ENCODE data around the gene ZBTB8B. TPM values are rescaled to one million over a fixed set of nuclear protein-coding genes. Genes with fewer than 3 reads are reported as not detected.

ZBTB8B gene
- total RNA-seq, 1 experiment from 2014 or later, result 1.9 TPM

DNA sequence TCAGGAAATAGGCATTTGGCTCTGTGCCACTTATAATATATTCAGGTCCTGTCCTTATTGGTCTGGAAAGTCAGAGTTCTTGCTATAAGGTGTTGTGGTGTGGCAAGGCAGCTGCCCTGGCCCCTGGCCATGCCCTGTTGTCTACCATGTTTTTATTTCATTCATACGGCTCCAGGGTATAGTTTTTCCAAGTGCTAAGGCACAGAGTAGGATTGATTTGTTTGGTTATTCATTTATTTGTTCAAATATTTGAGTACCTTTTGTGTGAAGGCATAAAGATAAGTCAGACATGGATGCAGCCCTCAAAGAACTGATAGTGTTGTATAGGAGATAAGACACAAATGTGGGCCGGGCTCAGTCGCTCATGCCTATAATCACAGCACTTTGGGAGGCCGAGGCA is 10.1 kb downstream of the ZBTB8B start:
- H3K27ac ChIP-seq (ENCODE audit: insufficient read length, low read depth, low read length), result no peak overlapping the region
- H4K20me1 ChIP-seq (ENCODE audit: control insufficient read depth, insufficient read depth, insufficient read length), result no peaks in the 10 kb centered on the region
- H3T11ph ChIP-seq (ENCODE audit: low read length), result no peak overlapping the region
- H3K14ac ChIP-seq (ENCODE audit: insufficient read depth, low read length), result no peak overlapping the region
- H3K9me3 Mint-ChIP-seq, result no peaks in the 10 kb centered on the region
- H3K4me2 ChIP-seq (ENCODE audit: insufficient read depth, insufficient read length, low read length), result no peak overlapping the region
- H3K36me3 Mint-ChIP-seq (ENCODE audit: insufficient read depth in 1 of 3, low read depth in 3 of 3), result no peaks in the 10 kb centered on the region; a peak in 3 of 7 replicates
- no peak overlapping the region for H3K18ac ChIP-seq (ENCODE audit: insufficient read length, low read depth, low read length)
- no peaks in the 10 kb centered on the region for H3K23me2 ChIP-seq (ENCODE audit: insufficient read length, low read depth, low read length, poor library complexity, severe bottlenecking)
- H4K91ac ChIP-seq (ENCODE audit: insufficient read length, low read depth, low read length), result no peak overlapping the region
- H4K8ac ChIP-seq (replicated peaks; ENCODE audit: insufficient read length, low read depth, low read length), result no peak overlapping the region
- no peak overlapping the region for H3K4ac ChIP-seq (ENCODE audit: low read depth, low read length)
- H3K56ac ChIP-seq (ENCODE audit: insufficient read length, low read depth, low read length), result no peak overlapping the region
- peaks cover 5% of the 10 kb centered on the region in 2 experiments; a peak in 2 of 4 replicates for H3K4me1 Mint-ChIP-seq
- H3K27me3 Mint-ChIP-seq (ENCODE audit: low read depth), result no peaks in the 10 kb centered on the region
- DNase-seq, result no peak
- H2BK12ac ChIP-seq (ENCODE audit: insufficient read length, low read depth, low read length), result no peak overlapping the region
- H3K27me3 ChIP-seq (ENCODE audit: insufficient read depth, low read length), result no peaks in the 10 kb centered on the region
- WGBS (ENCODE audit: extremely low coverage, insufficient read length, low lambda C conversion rate), result no CpG with 5 or more reads among the region's 4 CpGs
- H3K9ac ChIP-seq (ENCODE audit: extremely low read depth, insufficient read length, low read length), result no peak overlapping the region
- H3K4me1 ChIP-seq (ENCODE audit: insufficient read depth, low read length), result no peaks in the 10 kb centered on the region
- H2BK15ac ChIP-seq (ENCODE audit: low read depth, low read length), result no peak overlapping the region
- H3K79me1 ChIP-seq (ENCODE audit: insufficient read depth, low read depth, low read length, poor library complexity, severe bottlenecking), result no peaks in the 10 kb centered on the region
- TF ChIP-seq CTCF (conservative IDR thresholded peaks at IDR 0.05), result no peak
- H2AK5ac ChIP-seq (ENCODE audit: insufficient read length, low read length), result no peak overlapping the region
- no peak overlapping the region for H2BK20ac ChIP-seq (ENCODE audit: low read depth, low read length, poor library complexity, severe bottlenecking)
- H3K27ac Mint-ChIP-seq, result no peak overlapping the region
- H3K79me2 ChIP-seq (ENCODE audit: insufficient read depth, low read length), result no peaks in the 10 kb centered on the region
- no peak overlapping the region for H4K5ac ChIP-seq (ENCODE audit: insufficient read length, low read depth, low read length)
- no peak overlapping the region for H2BK120ac ChIP-seq (ENCODE audit: low read depth, low read length, poor library complexity, severe bottlenecking)
- no peak overlapping the region for H2BK5ac ChIP-seq (ENCODE audit: insufficient read length, low read length)
- no peak overlapping the region for H3K23ac ChIP-seq (ENCODE audit: insufficient read length, low read depth, low read length)
- no peaks in the 10 kb centered on the region for H3K9me3 ChIP-seq (ENCODE audit: control insufficient read depth, low read depth, low read length)
- H3K4me3 Mint-ChIP-seq, result no peak overlapping the region
- H2AFZ ChIP-seq (ENCODE audit: low read length), result no peak overlapping the region

Measured in H9 (cell line).